T-helper 1 cell treated with Interleukin-12 subunit alpha and Interleukin-12 subunit beta and Interleukin-4 antibody, amounts not matched to agents 30 ng/mL and 1 ng/mL, for 36 hours (primary cell): ENCODE measurements around the gene ZNF33A. TPM values are rescaled to one million over a fixed set of nuclear protein-coding genes. Genes with fewer than 3 reads are reported as not detected.
"Not testable (repeated sequence)": the region's sequence is repeated elsewhere in the genome, so short reads cannot be mapped to it uniquely, and the experiment has no call there.

Experiments used
- intact Hi-C: fragments of 100-400 bp; cut with micrococcal nuclease; formaldehyde crosslinking; loops from one replicate; pipeline ENCODE4 v1.15.1; 2024
- total RNA-seq: library from RNA; stranded (reverse); gene quantifications from 2 replicates; pipeline ENCODE4 v1.2.3, GENCODE V29; 2022

The ZNF33A gene
- total RNA-seq, 1 donor from 2014 or later: 32.0 TPM

GRCh38 chr10:38043516-38043915, 33.0 kb downstream of the ZNF33A start:
- intact Hi-C loops: no loop called here

- intact Hi-C loops: no loop called here
Measured at GRCh38 chr10:38045129-38045528, 34.7 kb downstream of the ZNF33A start.

- intact Hi-C loops: no loop called here
Measured at GRCh38 chr10:38047666-38048065, 37.2 kb downstream of the ZNF33A start.

DNA sequence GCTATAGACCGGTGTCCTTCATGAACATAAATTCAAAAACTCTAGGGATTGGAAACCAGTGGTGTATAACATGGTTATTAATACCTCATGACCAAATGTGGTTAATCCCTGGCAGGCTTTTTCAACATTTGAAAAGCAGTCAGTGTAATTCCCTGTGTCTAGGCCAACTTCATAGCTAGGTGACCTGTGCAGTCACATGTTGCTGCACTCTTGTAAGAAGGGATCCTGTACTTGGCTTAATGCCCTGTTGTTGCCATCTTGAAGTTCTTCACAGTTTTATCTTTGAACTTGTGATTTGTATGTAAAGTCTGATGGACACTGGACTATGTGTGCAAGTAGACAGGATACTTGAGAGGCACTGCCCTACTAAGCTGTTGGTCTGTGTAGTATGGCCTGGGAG, 39.7 kb downstream of the ZNF33A start:
- intact Hi-C loops: loop anchor here (5.0 kb wide), 1 partner anchor 38 kb away; the partner anchor contains the start of gene ZNF33A

GRCh38 chr10:38054361-38054797, 43.9 kb downstream of the ZNF33A start:
- intact Hi-C loops: loop anchor here (5.0 kb wide), 1 partner anchor 42 kb away; the partner anchor contains the start of gene ZNF33A

DNA sequence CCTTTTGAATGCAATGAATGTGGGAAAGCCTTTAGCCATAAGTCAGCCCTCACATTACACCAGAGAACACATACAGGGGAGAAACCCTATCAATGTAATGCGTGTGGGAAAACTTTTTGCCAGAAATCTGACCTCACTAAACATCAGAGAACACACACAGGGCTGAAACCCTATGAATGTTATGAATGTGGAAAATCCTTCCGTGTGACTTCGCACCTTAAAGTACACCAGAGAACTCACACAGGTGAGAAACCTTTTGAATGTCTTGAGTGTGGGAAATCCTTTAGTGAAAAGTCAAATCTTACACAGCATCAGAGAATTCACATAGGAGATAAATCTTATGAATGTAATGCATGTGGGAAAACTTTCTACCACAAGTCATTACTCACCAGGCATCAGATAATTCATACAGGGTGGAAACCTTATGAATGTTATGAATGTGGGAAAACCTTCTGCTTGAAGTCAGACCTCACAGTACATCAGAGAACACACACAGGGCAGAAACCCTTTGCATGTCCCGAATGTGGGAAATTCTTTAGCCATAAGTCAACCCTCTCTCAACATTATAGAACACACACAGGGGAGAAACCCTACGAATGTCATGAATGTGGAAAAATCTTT, 44.9 kb downstream of the ZNF33A start:
- intact Hi-C loops: not testable (repeated sequence)

DNA sequence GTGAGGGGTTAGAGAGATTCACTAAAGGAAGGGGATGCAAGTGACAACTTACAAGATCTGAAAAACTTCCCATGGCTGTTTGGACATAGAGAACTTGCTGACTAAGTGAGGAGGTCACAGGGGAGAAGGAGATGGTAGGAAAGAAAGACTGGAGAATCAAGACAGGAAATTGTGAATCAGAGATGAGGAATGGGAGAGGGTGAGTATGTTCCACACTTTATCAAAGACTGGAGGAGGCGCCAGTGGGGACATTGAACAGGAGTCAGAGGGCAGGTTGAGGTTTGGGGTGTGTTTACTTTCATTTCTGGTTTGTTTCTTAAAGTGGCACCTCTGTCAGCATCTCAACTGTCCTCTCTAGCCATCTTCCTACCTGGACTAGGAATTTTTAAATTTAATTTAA, 59.2 kb downstream of the ZNF33A start:
- intact Hi-C loops: not testable (repeated sequence)

DNA sequence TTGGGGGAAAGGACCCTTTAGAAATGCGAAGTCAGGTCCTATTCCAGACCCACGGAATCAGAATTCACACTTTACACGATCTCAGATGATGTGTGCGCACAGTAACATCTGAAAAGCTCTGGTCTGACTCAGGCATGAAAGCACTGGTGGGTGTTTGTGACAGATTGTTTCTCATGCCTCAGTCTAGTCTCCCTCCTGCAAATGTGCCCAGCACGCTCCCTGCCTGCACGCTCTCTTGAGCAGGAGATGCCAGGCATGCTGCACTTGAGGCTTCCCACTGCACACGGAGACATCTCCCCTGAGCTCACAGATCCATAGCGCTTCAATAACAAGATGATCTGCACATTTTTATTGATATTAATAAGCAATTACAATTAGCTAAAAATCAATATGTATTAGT, 60.0 kb downstream of the ZNF33A start:
- intact Hi-C loops: no loop called here

GRCh38 chr10:38072552-38072951, 62.1 kb downstream of the ZNF33A start:
- intact Hi-C loops: no loop called here

- intact Hi-C loops: no loop called here
Measured at GRCh38 chr10:38076687-38077086, 66.2 kb downstream of the ZNF33A start.

DNA sequence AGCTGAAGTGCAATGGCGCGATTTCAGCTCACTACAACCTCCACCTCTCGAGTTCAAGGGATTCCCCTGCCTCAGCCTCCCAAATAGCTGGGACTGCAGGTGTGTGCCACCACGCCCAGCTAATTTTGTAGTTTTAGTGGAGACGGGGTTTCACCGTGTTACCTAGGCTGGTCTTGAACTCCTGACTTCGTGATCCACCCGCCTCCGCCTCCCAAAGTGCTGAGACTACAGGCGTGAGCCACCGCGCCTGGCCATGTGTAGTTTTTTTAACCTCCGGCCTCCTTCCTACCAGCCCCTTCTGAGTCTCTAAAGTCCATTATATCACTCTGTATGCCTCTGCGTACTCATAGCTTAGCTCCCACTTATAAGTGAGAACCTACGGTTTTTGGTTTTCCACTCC, 82.8 kb downstream of the ZNF33A start:
- intact Hi-C loops: not testable (repeated sequence)

- intact Hi-C loops: loop anchor here (1.0 kb wide), 6 partner anchors 54 to 310 kb away; partner anchors contain the start of genes ZNF248, ZNF25 and ZNF33A
Measured at GRCh38 chr10:38093816-38094157, 83.3 kb downstream of the ZNF33A start.

GRCh38 chr10:38094158-38094926, 83.9 kb downstream of the ZNF33A start, which contains the start of gene ZNF37A:
ZNF37A (plus strand) TSS chr10:38094337; CDS start chr10:38096618, 2,281 bp downstream.
- intact Hi-C loops: loop anchor here (1.0 kb wide), 6 partner anchors 55 to 309 kb away; partner anchors contain the start of genes ZNF248, ZNF25 and ZNF33A

GRCh38 chr10:38094927-38095574, 84.6 kb downstream of the ZNF33A start:
- intact Hi-C loops: loop anchor here (1.0 kb wide), 6 partner anchors 56 to 308 kb away; partner anchors contain the start of genes ZNF248, ZNF25 and ZNF33A

DNA sequence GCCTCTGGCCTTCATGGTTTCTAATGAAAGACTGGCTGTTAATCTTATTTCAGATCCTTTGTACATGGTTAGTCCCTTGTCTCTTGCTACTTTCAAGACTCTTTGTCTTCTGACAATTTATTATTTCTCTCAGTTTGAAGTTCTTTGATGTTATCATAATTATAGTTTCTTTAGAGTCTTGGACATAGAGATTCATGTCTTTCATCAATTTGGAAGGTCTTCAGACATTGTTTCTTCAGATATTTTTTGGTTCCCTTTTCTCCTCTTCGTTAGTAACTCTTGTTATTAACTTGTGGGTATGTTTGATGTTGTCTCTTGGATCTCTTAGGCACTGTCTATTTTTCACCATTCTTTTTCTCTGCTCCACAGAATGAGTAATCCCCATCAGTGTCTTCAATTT, 92.4 kb downstream of the ZNF33A start:
- intact Hi-C loops: no loop called here

DNA sequence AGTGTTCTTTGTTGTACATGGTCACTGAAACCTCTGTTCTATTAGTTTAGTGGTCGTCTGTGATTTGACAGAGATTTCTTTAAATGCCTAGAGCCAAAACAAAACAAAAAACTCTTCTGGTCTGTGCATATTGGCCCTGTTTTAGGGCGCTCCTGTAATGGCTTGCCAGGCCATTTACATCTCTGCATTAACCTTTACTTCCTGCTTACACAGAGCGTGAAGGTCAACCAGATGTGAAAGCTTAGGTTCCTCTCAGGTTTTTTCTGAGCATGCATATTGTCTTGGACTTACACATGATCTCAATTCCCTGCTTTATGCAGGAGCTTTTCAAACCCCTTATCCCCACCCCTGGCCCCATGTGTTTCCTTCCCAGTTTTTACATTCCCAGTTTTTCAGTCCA, 93.3 kb downstream of the ZNF33A start:
- intact Hi-C loops: no loop called here

DNA sequence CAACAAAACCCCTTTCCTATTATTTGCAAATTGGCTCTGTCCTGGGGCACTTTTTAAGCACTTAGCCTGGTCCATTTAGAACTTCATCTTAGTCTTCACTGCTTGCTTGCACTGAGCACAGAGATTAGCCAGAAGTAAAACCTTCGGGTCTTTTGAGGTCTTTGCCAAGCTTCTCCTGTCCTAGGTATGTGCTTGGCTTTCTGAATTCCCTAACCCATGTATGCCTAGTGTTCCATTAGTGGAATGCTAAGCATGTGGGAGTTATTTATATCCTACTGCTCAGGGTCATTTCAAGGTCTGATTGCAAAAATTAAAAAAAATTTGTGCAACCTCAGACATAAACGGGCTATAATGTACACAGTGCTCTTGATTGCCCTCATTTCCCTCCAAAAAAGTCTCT, 101.7 kb downstream of the ZNF33A start:
- intact Hi-C loops: no loop called here

Other genes with a start within 250 kb of the ZNF33A start
- gene ZNF248, start 153.1 kb upstream of the ZNF33A start, total RNA-seq: 7.2 and 7.6 TPM in 2 replicates
- gene ZNF25, start 34.0 kb upstream of the ZNF33A start, total RNA-seq: 6.2 and 7.5 TPM in 2 replicates
- 24.3 and 25.8 TPM in 2 replicates for gene ZNF37A, start 83.7 kb downstream of the ZNF33A start, total RNA-seq